SW 1271 (cell line): ENCODE results near the gene GRIP2.

Experiments used
- DNase-seq, 2 experiments: peaks; one replicate each; lab custom pipeline; 2025; lab: John Stamatoyannopoulos, UW

GRIP2 gene

DNA sequence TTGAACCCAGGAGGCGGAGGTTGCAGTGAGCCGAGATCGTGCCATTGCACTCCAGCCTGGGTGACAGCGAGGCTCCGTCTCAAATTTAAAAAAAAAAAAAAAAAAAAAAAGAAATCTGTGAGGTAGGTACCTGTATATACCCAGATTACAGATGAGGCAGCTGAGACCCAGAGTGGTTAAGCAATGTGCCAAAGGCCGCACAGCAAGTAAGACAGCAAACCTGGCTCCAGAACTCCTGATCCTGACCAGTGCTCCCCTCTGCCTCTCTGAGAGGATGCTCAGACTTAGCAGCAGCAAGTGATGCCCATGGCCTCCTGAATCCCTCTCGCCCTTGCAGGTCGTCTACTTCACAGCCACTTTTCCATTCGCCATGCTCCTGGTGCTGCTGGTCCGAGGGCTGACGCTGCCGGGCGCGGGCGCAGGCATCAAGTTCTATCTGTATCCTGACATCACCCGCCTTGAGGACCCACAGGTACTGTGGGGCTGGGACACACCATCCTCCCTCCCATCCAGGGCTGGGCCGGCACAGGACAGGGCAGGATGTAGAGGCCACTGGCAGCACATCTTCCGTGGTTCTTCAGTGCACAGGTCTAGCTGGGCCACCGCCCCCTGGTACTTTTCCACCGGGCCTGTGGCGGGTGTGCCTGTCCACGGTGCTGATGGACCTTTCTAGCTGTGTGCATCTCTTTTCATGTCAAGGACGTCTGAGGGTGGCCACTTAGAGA, 73.8 kb downstream of the GRIP2 start:
- no peak for DNase-seq

GRCh38 chr3:14465425-14465824, 74.7 kb downstream of the GRIP2 start:
- DNase-seq: no peak

DNA sequence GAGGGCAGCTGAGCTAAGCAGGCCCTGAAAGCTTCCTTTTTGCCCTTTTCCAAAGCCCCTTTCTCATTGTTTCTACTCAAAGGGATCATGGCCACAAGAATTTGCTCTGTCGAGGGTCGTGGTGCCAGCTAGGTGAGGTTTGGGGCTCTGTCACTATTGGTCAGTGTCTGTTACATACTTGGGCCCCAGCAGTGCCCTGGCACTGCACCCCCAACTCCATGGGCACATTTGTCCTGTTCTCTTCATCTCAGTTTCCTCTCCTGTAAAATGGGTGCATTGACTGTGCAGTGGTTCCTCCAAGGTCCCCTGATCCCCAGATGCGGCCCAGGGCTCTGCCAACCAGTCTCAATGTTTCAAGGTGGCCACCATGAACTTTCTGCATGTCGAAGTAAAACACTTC, 75.6 kb downstream of the GRIP2 start:
- no peak for DNase-seq

DNA sequence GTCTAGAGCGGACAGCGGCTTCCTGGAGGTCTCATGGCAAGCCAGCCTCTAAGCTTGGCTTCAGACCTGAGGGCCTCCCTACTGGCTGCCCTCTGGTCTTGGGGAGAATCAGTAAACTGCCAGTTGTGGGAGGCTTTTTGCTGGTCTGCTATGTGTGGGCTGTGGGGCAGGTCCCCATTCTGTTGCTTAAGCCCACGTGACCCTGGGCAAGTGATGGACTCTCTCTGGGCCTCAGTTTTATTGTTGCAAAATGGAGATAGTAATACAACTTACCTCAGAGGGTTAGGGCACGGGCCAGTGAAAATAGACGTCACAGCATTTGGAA, 76.0 kb downstream of the GRIP2 start:
- no peak for DNase-seq

DNA sequence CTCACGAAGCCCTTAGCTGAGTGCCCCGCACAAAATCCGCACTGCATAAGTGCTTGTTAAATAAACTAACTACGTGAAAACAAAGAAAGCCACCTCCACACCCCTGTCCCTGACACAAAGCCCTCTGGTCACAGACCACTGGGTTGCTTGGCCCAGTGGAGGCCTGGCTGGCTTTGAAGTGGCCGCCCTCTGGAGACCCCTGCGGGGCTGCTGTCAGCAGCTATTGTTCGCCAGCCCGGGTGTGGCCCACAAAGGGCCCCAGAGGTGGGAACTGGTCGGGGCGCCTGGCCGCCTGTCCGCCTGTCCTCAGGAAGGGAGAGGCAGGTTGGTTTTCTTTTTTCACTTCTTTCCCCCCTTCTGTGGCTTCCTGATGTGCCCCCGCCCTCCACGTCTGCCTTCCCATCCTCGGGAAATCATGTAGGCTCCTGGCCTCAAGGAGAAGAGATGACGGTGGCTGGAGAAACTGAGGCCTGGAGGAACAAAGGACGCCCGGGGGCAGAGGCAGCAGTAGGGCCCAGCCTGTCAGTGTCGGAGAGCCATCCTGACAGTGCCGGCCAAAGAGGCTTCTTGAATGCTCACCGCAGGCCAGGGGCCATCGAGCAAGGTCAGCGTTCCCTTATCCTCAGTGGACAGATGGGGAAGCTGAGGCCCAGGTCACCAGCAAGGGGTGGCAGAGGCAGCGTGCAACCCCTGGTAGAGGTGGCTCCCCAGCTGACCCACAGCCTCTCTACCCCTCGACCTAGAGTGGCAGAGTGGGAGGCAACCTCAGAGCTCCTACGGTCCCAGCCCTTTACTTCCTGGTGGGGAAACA, 76.6 kb downstream of the GRIP2 start:
- DNase-seq: no peak

DNA sequence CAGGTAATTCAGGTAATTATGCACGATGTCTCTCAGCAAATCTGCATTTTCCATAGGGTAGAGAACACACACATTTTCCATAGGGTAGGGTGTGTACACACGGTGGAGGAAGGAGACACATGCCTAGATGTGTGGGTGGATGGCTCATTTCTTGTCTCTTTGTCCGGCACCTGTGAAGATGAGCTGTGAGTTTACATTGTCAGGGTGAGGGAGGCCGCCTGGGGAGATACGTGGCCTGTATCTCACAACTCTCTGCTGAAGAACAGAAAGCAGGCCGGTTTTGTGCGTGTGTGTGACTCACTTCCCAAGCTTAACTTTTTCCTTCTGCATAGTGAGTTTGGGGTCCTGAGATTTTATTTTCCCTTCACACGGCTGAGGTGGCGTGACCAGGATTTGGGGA, 77.4 kb downstream of the GRIP2 start:
- no peak for DNase-seq

DNA sequence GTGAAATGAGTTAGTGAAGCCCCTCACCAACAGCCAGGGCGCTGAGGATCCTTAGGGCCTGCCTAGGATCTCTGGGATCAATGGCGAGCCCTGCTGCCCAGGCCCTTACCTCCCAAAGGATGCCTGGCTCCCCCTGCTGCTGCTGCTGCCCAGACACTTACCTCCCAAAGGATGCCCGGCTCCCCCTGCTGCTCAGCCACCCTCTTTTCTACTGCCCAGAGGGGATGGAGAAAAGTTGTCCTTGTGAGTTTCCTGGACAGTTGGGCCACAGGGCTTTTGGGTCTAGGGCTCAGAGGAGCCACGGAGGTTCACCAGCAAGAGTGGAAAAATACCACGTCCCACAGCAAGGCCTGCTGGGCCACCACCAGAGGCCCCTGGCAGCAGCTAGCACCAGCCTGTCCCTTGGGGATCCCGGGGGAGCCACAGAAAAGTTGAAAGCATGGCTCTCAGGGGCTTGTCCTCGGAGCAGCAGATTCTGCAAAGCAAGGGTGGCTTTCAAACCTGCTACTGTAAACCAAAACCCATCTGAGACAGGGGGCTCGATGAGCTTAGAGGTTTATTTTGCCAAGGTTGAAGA, 78.3 kb downstream of the GRIP2 start:
- peak in 1 of 2 experiments; percentile 67 for DNase-seq

DNA sequence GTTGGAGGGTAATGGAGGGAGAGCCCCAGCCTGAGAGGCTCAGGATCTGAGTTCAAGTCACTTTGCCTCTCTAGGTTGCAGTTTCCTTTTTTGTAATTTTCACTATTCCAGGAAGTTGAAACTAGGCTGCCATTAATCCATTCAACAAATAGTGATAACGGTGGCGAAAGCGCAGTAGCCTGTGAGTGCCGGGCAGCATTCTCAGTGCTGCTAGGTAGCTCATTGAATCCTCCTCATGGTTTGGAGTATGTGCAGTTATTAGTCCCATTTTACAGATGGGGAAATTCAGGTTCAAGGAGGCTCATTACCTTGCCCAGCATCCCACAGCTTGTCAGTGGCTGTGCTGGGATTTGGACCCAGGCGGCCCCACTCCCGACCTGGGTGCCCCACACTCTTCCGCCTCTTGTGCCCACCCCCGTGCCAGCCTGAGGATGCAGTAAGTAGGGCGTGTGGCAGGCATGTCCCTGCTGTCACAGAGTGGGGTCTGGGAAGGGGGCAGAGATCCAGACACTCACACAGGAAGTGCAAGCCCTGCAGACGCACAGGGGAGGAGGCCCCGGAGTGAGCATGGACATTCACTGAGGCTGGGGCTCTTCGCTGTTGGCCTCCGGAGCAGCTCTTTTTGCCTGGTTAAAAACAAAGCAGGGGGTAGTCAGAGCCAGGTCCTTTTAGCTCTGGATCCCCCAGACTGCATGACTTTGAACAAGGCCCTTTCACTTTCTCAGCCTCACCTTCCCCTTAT, 79.0 kb downstream of the GRIP2 start:
- no peak for DNase-seq

DNA sequence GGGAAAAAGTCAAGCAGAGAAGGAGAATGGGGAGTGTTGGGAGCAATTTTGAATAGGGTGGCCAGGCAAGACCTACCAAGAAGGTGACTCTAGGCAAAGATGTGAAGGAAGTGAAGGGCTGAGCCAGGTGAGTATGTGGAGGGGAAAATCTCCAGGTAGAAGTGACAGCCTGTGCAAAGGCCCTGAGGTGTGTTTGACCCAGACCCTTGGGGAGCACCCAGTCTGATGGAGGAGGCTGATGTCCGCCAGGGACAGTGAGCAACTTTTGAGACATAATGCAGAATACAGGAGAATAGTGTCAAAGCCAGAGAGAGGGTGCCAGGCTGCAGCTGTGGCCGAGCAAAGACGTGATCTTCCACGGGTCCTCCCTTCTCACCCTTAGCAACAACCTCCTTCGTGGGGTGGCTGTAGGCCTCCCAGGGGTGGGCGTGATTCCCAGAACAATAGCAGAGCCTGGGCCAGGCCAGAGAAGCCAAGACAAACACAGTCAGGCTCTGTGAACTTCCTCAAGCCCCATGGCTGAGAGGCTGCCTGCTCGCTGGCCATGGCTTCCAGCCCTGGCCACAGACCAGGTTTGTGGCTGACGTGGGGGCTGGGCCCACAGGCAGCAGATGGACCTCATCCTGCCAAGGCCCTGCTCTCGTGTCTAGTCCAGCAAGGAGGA, 79.7 kb downstream of the GRIP2 start:
- DNase-seq: no peak

DNA sequence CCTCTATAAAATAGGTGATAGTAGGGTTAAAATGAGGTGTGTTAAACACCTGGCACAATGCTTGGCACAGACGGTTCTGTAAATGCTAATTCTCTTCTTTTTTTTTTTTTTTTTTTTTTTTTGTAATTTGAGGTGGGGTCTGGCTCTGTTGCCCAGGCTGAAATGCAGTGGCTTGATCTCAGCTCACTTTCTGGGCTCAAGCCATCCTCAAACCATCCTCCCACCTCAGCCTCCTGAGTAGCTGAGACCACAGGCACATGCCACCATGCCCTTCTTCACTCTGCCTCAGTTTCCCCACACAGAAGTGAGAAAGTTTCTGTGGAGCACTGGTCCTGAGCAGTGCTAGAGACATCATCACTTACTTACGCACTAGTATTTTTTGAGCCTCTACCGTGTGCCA, 80.4 kb downstream of the GRIP2 start:
- DNase-seq: no peak

GRCh38 chr3:14459384-14459783, 80.8 kb downstream of the GRIP2 start:
- DNase-seq: no peak

DNA sequence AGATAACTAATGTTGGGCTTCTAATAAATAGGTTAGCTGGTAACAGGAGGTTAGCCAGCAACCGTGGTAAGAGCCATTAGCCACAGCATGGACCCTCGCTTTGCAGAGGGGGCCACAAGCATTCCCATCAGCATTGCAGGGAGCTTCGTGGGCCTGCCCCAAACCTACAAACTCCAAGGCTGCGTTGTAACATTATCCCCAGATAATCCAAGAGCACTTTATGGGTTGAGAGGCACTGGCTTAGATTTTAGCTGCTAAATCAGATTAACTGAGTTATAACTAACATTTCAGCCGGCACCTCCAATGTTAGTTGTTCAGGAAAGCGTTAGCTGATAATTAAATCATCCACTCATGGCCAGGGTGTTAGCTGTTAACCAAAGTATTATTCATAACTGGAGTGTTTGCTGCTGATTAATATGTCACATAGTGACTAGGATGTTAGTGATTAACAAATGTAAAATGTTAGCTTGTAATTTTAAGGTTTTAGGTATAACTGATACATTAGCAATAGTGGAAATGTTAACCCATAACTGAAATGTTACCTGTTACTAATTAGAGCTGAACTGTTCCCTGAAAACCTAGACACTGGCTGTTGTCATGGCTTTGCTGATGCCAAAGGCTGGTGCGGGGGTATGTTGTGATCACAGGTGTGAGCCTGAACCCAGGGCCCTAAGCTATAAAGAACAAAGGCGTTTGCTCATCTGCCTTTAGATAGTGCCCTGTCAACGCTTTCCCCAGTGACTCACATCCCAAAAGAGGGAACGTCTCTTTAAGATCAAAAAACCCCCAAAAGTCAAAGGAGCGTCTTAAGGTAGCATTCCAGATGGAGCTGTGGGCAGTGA, 81.5 kb downstream of the GRIP2 start:
- no peak for DNase-seq

DNA sequence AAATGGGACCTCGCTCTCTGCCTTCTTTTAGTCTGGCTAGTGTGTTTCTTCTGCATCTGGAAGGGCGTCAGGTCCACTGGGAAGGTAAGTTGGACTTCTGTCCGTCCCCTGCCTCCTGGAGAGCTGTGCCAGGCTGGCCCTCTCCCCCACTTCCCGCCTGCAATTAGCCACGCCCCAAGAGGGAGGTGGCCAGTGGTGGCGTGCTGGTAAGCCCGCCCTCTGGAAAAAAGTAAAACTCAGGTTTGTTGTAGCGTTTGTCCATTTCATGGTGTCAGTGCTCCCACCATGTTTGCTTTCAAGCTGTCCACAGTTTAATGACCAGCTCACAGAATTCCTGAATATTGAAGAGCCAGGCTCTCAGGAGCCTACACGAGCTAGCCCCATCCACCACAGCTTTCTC, 82.1 kb downstream of the GRIP2 start:
- no peak for DNase-seq

DNA sequence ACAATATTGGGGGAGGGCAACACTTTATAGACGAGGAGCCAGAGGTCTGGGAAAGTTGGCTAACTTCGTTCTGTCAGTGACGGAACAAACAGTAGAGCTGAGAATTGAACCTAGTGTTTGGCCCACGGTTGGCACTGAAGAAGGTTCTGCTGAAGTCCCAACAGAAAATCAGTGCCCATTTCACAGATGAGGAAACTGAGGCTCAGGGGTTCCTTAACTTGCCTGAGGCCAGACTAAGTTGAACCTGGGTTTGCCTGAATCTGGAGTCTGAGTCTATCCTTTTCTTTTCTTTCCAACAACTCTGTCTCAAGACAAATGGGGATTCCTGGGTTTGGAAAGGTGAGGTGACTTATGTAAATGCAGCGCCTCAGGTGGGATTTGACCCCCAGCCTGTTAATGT, 82.7 kb downstream of the GRIP2 start:
- no peak for DNase-seq

- no peak for DNase-seq
Measured at GRCh38 chr3:14456794-14457193, 83.3 kb downstream of the GRIP2 start.

GRCh38 chr3:14455571-14456317, 84.4 kb downstream of the GRIP2 start:
- no peak for DNase-seq

- no peak for DNase-seq
Measured at GRCh38 chr3:14454639-14455310, 85.4 kb downstream of the GRIP2 start.

- DNase-seq: no peak
Measured at GRCh38 chr3:14453876-14454638, 86.1 kb downstream of the GRIP2 start.
